Endothelial cell of umbilical vein (primary cell): ENCODE measurements around the gene GDE1. TPM values are rescaled to one million over a fixed set of nuclear protein-coding genes. Genes with fewer than 3 reads are reported as not detected.

ENCODE experiments used
- Bru-seq: library from RNA; stranded (reverse); fragments of 400-500 nt; gene quantifications from one replicate; lab custom pipeline; 2021; lab: Mats Ljungman, UMichigan
- BruChase-seq, 2 experiments: library from RNA; stranded (reverse); fragments of 400-500 nt; gene quantifications; one replicate each; lab custom pipeline; 2021; lab: Mats Ljungman, UMichigan
- BruUV-seq: library from RNA; stranded (reverse); fragments of 400-500 nt; replicated peaks from 2 replicates; lab custom pipeline; 2021; lab: Mats Ljungman, UMichigan
- CTCF ChIA-PET: fragments of 300-600, 350-600 bp; sonication (Branson Sonifier 250); formaldehyde crosslinking; loops from one replicate; lab custom pipeline; 2021; ENCODE audit warnings: antibody characterized with exemption, inconsistent platforms; lab: Charles Lee
- POLR2A ChIA-PET: fragments of 300-600, 350-600 bp; sonication (Branson Sonifier 250); formaldehyde crosslinking; loops from one replicate; lab custom pipeline; 2021; ENCODE audit warnings: antibody characterized with exemption, inconsistent platforms; lab: Charles Lee
- DNase-seq: peaks from one replicate; pipeline ENCODE4 v3.0.0-alpha.2; 2011; ENCODE audit warnings: low read depth, low spot score
- FAIRE-seq: peaks from 2 replicates; lab custom pipeline; 2011; peaks lifted over from hg19 to GRCh38; lab: Jason Lieb, UNC
- H2AFZ ChIP-seq: 2 replicates; pipeline ENCODE4 v1.6.0; 2012; ENCODE audit warnings: low read depth, low read length, control low read depth, inconsistent platforms
- H3K27ac ChIP-seq: 2 replicates; pipeline ENCODE4 v1.5.1; 2011; ENCODE audit warnings: low read depth, mild to moderate bottlenecking, control low read depth, low read length, moderate library complexity; ENCODE audit not compliant: insufficient read depth
- H3K27me3 ChIP-seq, 2 experiments: 2 replicates each; pipeline versions ENCODE4 v1.6.0 to v1.6.1; 2011; ENCODE audit warnings: low read length in 2 of 2, mixed read lengths in 1 of 2; ENCODE audit not compliant: control insufficient read depth in 2 of 2, insufficient read depth in 2 of 2
- H3K36me3 ChIP-seq, 2 experiments: 2 replicates in 1 of 2; 3 replicates in 1 of 2; pipeline ENCODE4 v1.5.1; 2011; ENCODE audit warnings: low read length in 2 of 2, mild to moderate bottlenecking in 1 of 2, moderate library complexity in 1 of 2; ENCODE audit not compliant: control insufficient read depth in 2 of 2, insufficient read depth in 2 of 2; ENCODE audit errors: extremely low read depth in 1 of 2
- H3K4me1 ChIP-seq: 3 replicates; pipeline ENCODE4 v1.5.1; 2011; ENCODE audit warnings: mild to moderate bottlenecking, low read length; ENCODE audit not compliant: control insufficient read depth, insufficient read depth; ENCODE audit errors: extremely low read depth
- H3K4me2 ChIP-seq: 2 replicates; pipeline ENCODE4 v1.6.1; 2011; ENCODE audit warnings: low read length, control low read depth, mixed read lengths; ENCODE audit not compliant: insufficient read depth
- H3K4me3 ChIP-seq, 3 experiments: fragments of 200-600 bp in 1 of 3; sonication (generic), shearing (Covaris generic) in 1 of 3; replicated peaks in 1 of 3; 2 replicates each; pipeline ENCODE4 v1.5.1; 2011 to 2016; ENCODE audit warnings: control low read depth in 3 of 3, low read length in 3 of 3, mild to moderate bottlenecking in 2 of 3, inconsistent platforms in 1 of 3, low read depth in 1 of 3, moderate library complexity in 1 of 3; ENCODE audit not compliant: insufficient read depth in 1 of 3
- H3K79me2 ChIP-seq: 2 replicates; pipeline ENCODE4 v1.6.0; 2012; ENCODE audit warnings: low read length, inconsistent platforms; ENCODE audit not compliant: control insufficient read depth, insufficient read depth
- H3K9ac ChIP-seq: replicated peaks from 2 replicates; pipeline ENCODE3; 2011; ENCODE audit warnings: low read length, control low read depth; ENCODE audit not compliant: insufficient read depth; ENCODE audit errors: extremely low read depth
- H3K9me1 ChIP-seq: replicated peaks from 3 replicates; pipeline ENCODE4 v1.6.0; 2011; ENCODE audit warnings: mild to moderate bottlenecking, low read length; ENCODE audit not compliant: control insufficient read depth, insufficient read depth; ENCODE audit errors: extremely low read depth
- H3K9me3 ChIP-seq: replicated peaks from 2 replicates; pipeline ENCODE4 v1.5.1; 2012; ENCODE audit warnings: low read length, inconsistent platforms; ENCODE audit not compliant: control insufficient read depth, insufficient read depth
- H4K20me1 ChIP-seq: replicated peaks from 2 replicates; pipeline ENCODE3; 2011; ENCODE audit warnings: mild to moderate bottlenecking, low read length; ENCODE audit not compliant: control insufficient read depth, insufficient read depth; ENCODE audit errors: extremely low read depth
- EZH2 ChIP-seq: IDR thresholded peaks from 2 replicates; pipeline ENCODE4 v1.6.1; 2012; ENCODE audit warnings: borderline replicate concordance, low read depth, mild to moderate bottlenecking, moderate library complexity, low read length, inconsistent platforms; ENCODE audit not compliant: severe bottlenecking
- JUN ChIP-seq: IDR thresholded peaks from 2 replicates; pipeline ENCODE4 v1.6.1; 2011; ENCODE audit warnings: borderline replicate concordance, low read depth; ENCODE audit not compliant: insufficient read length, insufficient read depth
- MYC ChIP-seq: IDR thresholded peaks from one replicate; pipeline ENCODE4 v1.6.1; 2011; ENCODE audit warnings: mild to moderate bottlenecking, low read depth, low read length
- POLR2A ChIP-seq: IDR thresholded peaks from 2 replicates; pipeline ENCODE4 v1.6.1; 2012; ENCODE audit warnings: low read depth, mild to moderate bottlenecking, control low read depth, low read length
- POLR2AphosphoS5 ChIP-seq: IDR thresholded peaks from 2 replicates; pipeline ENCODE4 v1.6.1; 2012; ENCODE audit warnings: low read depth, mild to moderate bottlenecking, control low read depth, low read length, moderate library complexity; ENCODE audit not compliant: insufficient read depth
- dilution Hi-C: fragments of 300-500 bp; cut with MboI; formaldehyde crosslinking; loops from one replicate; pipeline ENCODE4 v1.15.0; 2019; ENCODE audit warnings: low sequenced_read_pairs; ENCODE audit not compliant: extremely low pct_ligation_motif_present
- intact Hi-C: fragments of 100-400 bp; cut with micrococcal nuclease; formaldehyde crosslinking; loops from one replicate; pipeline ENCODE4 v1.10.0; 2022
- long read RNA-seq: library from polyadenylated mRNA; stranded (forward); transcript quantifications from one replicate; pipeline ENCODE4 v2.0.0, GENCODE V29; 2021
- polyA minus RNA-seq, 3 experiments: library from RNA; depleted of rRNA, polyadenylated mRNA; stranded (reverse); fragments of >200 nt; gene quantifications; 1 replicate in 1 of 3; 2 replicates in 2 of 3; pipeline ENCODE4 v1.2.3, GENCODE V29; 2011
- polyA plus RNA-seq, 4 experiments: library from polyadenylated mRNA; depleted of rRNA in 3 of 4; stranded (reverse) in 3 of 4; unstranded in 1 of 4; fragments of >200 nt; gene quantifications; 2 replicates each; pipeline versions ENCODE4 v1.2.1 to v1.2.3, GENCODE V29; 2011 to 2012; ENCODE audit warnings: missing spikeins in 1 of 4
- total RNA-seq: library from RNA; stranded (reverse); gene quantifications from 2 replicates; pipeline ENCODE4 v1.2.3, GENCODE V29; 2021
- TF ChIP-seq, protein P1 (sequence below), 2 donors: IDR thresholded peaks; 1 replicate in 1 of 2; 2 replicates in 1 of 2; pipeline ENCODE4 v1.5.1; 2011; ENCODE audit warnings: low read length in 2 of 2, mild to moderate bottlenecking in 2 of 2, moderate library complexity in 2 of 2, control low read depth in 1 of 2, inconsistent platforms in 1 of 2, low read depth in 1 of 2; ENCODE audit not compliant: insufficient read depth in 1 of 2; ENCODE audit errors: extremely low read depth in 1 of 2

GDE1 gene, protein sequence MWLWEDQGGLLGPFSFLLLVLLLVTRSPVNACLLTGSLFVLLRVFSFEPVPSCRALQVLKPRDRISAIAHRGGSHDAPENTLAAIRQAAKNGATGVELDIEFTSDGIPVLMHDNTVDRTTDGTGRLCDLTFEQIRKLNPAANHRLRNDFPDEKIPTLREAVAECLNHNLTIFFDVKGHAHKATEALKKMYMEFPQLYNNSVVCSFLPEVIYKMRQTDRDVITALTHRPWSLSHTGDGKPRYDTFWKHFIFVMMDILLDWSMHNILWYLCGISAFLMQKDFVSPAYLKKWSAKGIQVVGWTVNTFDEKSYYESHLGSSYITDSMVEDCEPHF
- total RNA-seq: 50.5 and 51.5 TPM in 2 replicates
- 32.9 and 34.9 TPM in 2 replicates for polyA plus RNA-seq
- polyA plus RNA-seq (2011; cell fraction: cytosol; rRNA removed): 40.5 and 46.7 TPM in 2 replicates
- 17.8 and 23.6 TPM in 2 replicates for polyA plus RNA-seq (2011; cell fraction: nucleus; rRNA removed)
- 64.9 and 87.5 TPM in 2 replicates for polyA plus RNA-seq (2012)
- polyA minus RNA-seq: 23.2 and 26.1 TPM in 2 replicates
- 24.1 TPM for polyA minus RNA-seq (2011; cell fraction: cytosol; rRNA and poly(A)+ RNA removed)
- 9.9 and 12.9 TPM in 2 replicates for polyA minus RNA-seq (2011; cell fraction: nucleus; rRNA and poly(A)+ RNA removed)
- Bru-seq, nascent RNA: percentile 72 among the genes with signal in this experiment
- percentile 91 among the genes with signal in this experiment for BruChase-seq, experiment 1, labeled RNA remaining after a 6-hour chase
- percentile 72 among the genes with signal in this experiment for BruChase-seq, experiment 2, labeled RNA remaining after a 2-hour chase
- long read RNA-seq, transcript GDE1-203 (6 exons, 2,238 nt): minor isoform, 8 of 101 reads
- long read RNA-seq, transcript GDE1-201 (6 exons, 2,958 nt): major isoform, 84 of 101 reads
- long read RNA-seq, partial matches to known transcripts: 2 of 101 reads
- long read RNA-seq, other reads (novel, unspliced or antisense): 7 of 101 reads

GRCh38 chr16:19521471-19522396 lies at the start of gene GDE1:
GDE1 (minus strand) TSS chr16:19522098; CDS start chr16:19521964, 134 bp downstream.
- intact Hi-C loops: loop anchor here (2.0 to 10.0 kb wide), 7 partner anchors 33 to 717 kb away; partner anchors contain the start of genes ARL6IP1, COQ7, SYT17 and TMC7
- H3K79me2 ChIP-seq: peaks cover 35% of the 10 kb centered on the region

More at GRCh38 chr16:19521471-19522396, at the start of gene GDE1:
- ChIA-PET POLR2A (no interaction called here), CTCF (interaction anchor here (0.6 to 5.1 kb wide), 6 partner anchors 15 to 73 kb away, joined by 3 to 28 read pairs (median 4); partner anchors contain the start of gene VPS35L)
- TSS peak; percentile 34 for BruUV-seq
- H3K27ac ChIP-seq: peak within 1 kb of the TSS; percentile 50
- TF ChIP-seq EZH2: no peak
- no peak for TF ChIP-seq MYC
- TF ChIP-seq, protein P1, sequence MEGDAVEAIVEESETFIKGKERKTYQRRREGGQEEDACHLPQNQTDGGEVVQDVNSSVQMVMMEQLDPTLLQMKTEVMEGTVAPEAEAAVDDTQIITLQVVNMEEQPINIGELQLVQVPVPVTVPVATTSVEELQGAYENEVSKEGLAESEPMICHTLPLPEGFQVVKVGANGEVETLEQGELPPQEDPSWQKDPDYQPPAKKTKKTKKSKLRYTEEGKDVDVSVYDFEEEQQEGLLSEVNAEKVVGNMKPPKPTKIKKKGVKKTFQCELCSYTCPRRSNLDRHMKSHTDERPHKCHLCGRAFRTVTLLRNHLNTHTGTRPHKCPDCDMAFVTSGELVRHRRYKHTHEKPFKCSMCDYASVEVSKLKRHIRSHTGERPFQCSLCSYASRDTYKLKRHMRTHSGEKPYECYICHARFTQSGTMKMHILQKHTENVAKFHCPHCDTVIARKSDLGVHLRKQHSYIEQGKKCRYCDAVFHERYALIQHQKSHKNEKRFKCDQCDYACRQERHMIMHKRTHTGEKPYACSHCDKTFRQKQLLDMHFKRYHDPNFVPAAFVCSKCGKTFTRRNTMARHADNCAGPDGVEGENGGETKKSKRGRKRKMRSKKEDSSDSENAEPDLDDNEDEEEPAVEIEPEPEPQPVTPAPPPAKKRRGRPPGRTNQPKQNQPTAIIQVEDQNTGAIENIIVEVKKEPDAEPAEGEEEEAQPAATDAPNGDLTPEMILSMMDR (IDR thresholded peaks at IDR 0.05; ENCODE audit: extremely low read depth in 1 of 2, insufficient read depth in 1 of 2, low read depth in 1 of 2, low read length in 2 of 2): peak in 1 of 2 donors; percentile 64
- TF ChIP-seq POLR2A: peak; percentile 80
- TF ChIP-seq POLR2AphosphoS5: peak; percentile 59
- TF ChIP-seq JUN: no peak
- no peaks in the 10 kb centered on the region for H3K36me3 ChIP-seq
- H3K27me3 ChIP-seq: no peaks in the 10 kb centered on the region
- H2AFZ ChIP-seq: peak within 1 kb of the TSS; percentile 92
- no peaks in the 10 kb centered on the region for H3K9me1 ChIP-seq
- peak within 1 kb of the TSS; percentile 75 for H3K9ac ChIP-seq
- dilution Hi-C loops: no loop called here
- no peaks in the 10 kb centered on the region for H4K20me1 ChIP-seq
- no peaks in the 10 kb centered on the region for H3K9me3 ChIP-seq
- peak within 1 kb of the TSS; percentile 97 for H3K4me2 ChIP-seq
- FAIRE-seq (peak; percentile 94), DNase-seq (peak; percentile 92)
- H3K4me3 ChIP-seq: peak within 1 kb of the TSS; percentile 88 to 93 (median 89)
- peaks cover 21% of the 10 kb centered on the region for H3K4me1 ChIP-seq
